T-helper 2 cell (primary cell): ENCODE results near the gene RANBP10.
"Not testable (repeated sequence)": the region's sequence is repeated elsewhere in the genome, so short reads cannot be mapped to it uniquely, and the experiment has no call there.

ENCODE experiments used
- DNase-seq, 5 experiments: peaks; one replicate each; pipeline versions ENCODE4 v3.0.0 to v3.0.0-alpha.2; 2012 to 2022
- total RNA-seq, 2 donors: gene quantifications; one replicate each; lab custom pipeline; 2026; lab: John Stamatoyannopoulos, UW

Gene RANBP10
- total RNA-seq = 30.4 to 34.9 reads per million in 2 donors

DNA sequence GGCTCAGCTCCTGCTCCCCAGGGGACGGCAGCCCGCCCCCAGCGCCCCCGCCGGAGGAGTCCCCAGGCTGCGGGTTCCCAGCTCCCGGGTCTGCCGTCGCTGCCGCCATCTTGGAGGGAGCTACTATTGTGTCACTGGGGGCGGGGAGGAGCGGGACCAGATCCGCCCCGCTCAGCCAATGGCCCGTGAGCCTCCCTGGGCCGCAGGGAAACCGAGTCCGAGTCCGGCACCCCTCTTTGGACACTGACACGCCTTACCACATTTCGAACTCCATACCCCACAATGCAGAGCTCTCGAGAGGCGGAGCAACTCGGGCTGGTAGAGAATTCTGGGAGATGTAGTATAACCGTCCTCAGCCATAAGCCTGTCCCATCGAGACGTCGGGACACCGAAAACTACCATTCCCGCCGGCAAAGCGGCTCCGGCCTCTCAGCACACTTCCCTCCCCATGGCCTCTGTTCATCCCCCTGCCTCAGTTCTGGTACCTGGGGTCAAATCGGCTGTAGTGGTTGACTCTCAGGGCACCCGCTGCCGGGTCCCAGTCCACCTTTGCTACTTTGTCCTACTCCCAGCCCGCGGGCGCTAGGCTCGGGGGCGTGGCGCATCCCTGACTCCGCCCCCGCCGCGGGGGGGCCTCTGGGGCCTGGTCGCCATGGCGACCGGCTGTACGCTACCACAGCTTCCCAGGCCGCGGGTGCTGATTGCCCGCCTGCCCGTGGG lies at the start of gene RANBP10, which contains the start of gene TSNAXIP1:
TSS of gene RANBP10 (minus strand) at position 133 of the 720 bp plus-strand sequence. CDS start at position 109, 24 bp downstream.
TSS of gene TSNAXIP1 (plus strand) at position 462 of the 720 bp plus-strand sequence. CDS start 261 bp downstream, outside the sequence.
- DNase-seq = peak; percentile 88 to 100 (median 96)

DNA sequence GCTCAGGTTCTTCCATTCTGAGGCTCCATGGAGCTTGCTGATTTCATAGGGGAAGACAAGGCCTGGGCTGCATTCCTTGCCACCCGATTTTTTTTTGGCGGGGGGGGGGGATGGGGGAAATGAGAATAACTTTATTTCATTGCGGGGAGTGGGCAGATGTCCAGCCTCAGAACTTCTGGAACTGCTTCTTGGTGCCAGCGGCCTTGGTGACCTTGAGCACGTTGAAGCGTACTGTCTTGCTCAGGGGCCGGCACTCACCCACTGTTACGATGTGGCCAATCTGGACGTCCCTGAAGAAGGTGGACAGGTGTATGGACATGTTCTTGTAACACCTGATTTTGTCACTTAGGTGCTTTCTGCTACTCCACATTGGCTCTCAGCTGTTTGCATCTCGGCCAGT lies 49.4 kb upstream of the RANBP10 start:
- DNase-seq = no peak

DNA sequence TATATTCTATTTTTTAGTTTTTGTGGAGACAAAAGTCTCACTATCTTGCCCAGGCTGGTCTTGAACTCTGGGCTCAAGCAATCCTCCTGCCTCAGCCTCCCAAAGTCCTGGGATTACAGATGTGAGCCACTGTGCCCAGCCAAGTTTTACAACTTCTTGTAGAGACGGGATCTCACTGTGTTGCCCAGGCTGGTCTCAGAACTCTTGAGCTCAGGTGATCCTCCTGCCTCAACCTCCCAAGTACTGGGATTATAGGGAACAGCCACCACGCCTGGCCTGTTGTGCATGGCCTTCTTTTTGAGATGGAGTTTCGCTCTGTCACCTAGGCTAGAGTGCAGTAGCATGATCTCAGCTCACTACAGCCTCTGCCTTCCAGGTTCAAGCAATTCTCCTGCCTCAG lies 47.3 kb upstream of the RANBP10 start:
- DNase-seq = no peak

GRCh38 chr16:67848118-67848517 lies 41.8 kb upstream of the RANBP10 start:
- no peak for DNase-seq

DNA sequence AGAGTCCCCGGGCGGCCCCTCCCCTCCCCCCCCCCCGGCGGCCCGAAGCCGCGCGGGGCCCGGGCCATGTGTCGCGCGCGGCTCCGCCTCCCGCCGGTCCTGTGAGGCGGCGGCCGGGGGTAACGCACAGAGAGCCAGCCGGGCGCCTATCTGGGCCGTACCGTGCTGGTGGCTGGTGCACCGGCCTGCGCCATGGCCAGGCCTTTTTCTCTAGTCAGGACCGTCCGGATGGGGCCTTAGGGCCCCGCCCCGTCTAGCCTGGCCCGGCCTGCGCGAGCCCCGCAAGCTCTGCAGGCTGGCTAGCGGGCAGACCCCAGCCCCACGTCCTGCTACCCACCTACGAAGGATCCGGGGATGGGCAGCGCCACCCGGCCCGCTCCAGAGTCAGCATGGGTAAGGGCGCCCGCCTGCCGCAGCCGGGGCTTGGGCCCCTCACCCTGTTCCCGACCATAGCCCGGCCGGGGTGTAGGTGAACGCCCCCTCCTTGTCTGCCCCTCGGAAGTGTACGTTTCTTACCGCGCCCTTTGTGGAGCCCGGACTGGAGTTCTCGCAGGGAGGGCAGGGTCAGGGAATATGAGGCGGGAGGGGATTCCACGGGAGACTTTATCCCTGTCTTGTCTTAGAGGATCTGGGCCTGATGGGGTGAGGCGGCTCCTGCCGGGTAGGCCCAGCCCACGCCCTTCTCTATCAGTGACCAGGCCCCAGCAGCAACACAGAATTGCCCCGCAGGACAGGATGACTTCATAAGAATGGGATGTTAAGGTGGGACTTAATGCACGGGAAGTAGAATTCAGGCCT lies 40.9 kb upstream of the RANBP10 start, which contains the start of gene CENPT:
TSS of gene CENPT (minus strand) at position 630 of the 798 bp plus-strand sequence. CDS start 13,834 bp downstream, outside the sequence.
- DNase-seq = peak in 1 of 5 experiments; percentile 7

- peak; percentile 86 to 97 (median 93) for DNase-seq
Observed at GRCh38 chr16:67846320-67847063, 40.1 kb upstream of the RANBP10 start, which contains the start of gene NUTF2. NUTF2 (plus strand) TSS chr16:67846933; CDS start chr16:67865131, 18,198 bp downstream.

GRCh38 chr16:67846063-67846319 lies 39.6 kb upstream of the RANBP10 start:
- DNase-seq = no peak

DNA sequence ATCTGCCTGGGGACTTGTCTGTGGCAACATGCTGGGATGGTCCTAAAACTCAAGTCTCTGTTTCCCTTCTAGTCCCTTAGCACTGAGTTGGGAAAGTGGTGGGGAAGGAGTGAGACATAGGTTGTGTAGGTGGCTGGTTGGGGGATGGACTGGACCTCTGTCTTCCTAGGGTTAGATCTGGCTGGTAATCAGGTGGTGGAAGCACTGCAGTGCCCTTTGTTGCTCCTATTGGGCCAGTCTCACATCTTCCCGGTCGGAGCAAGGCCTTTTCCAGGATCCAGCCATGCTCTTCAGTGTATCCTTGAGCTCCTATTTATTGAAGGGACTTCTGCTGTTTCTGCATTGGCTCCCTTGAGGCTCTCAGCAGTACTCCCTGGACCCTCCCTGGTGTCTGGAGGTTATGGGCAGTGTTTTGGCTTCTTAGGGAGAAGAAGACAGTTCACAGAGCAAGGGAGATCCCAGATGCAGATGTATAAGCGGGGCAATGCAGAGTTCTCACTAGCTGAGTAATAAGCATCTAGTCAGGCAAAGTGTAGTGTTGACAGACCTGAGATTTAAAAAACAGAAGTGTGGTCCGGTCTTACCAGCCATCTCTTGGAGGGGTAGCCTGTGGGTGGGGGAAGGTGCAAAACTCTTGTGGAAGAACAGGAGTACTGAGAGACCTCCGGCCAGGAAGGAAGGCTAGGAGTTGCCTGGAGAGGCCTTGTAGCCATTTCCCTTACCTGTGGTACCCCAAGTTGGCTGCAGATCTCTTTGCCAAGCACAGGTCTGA lies 39.1 kb upstream of the RANBP10 start:
- peak in 1 of 5 experiments; percentile 31 for DNase-seq

DNA sequence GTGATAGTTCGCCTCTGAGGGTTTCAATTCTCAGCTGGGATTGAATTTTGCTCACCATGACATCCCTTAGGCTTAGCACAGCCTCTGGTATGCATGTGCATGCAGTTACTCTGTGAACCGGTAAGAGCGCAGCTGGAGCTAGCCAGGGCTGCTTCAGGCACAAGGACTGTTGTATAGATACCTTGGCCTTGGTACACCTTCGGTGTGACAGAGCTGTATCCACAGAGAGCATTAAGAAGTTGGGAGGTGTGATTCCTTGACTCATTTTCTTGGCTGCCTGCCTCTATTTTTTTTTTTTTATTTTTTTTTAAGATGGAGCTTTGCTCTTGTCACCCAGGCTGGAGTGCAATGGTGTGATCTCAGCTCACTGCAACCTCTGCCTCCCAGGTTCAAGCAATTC lies 38.1 kb upstream of the RANBP10 start:
- DNase-seq = no peak

- no peak for DNase-seq
Observed at GRCh38 chr16:67843343-67843765, 37.0 kb upstream of the RANBP10 start.

DNA sequence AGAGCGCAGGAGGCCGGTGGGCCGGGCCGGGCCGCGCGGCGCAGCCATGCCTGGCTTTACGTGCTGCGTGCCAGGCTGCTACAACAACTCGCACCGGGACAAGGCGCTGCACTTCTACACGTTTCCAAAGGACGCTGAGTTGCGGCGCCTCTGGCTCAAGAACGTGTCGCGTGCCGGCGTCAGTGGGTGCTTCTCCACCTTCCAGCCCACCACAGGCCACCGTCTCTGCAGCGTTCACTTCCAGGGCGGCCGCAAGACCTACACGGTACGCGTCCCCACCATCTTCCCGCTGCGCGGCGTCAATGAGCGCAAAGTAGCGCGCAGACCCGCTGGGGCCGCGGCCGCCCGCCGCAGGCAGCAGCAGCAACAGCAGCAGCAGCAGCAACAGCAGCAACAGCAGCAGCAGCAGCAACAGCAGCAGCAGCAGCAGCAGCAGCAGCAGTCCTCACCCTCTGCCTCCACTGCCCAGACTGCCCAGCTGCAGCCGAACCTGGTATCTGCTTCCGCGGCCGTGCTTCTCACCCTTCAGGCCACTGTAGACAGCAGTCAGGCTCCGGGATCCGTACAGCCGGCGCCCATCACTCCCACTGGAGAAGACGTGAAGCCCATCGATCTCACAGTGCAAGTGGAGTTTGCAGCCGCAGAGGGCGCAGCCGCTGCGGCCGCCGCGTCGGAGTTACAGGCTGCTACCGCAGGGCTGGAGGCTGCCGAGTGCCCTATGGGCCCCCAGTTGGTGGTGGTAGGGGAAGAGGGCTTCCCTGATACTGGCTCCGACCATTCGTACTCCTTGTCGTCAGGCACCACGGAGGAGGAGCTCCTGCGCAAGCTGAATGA lies 36.4 kb upstream of the RANBP10 start:
- DNase-seq = peak; percentile 25 to 88 (median 67)

DNA sequence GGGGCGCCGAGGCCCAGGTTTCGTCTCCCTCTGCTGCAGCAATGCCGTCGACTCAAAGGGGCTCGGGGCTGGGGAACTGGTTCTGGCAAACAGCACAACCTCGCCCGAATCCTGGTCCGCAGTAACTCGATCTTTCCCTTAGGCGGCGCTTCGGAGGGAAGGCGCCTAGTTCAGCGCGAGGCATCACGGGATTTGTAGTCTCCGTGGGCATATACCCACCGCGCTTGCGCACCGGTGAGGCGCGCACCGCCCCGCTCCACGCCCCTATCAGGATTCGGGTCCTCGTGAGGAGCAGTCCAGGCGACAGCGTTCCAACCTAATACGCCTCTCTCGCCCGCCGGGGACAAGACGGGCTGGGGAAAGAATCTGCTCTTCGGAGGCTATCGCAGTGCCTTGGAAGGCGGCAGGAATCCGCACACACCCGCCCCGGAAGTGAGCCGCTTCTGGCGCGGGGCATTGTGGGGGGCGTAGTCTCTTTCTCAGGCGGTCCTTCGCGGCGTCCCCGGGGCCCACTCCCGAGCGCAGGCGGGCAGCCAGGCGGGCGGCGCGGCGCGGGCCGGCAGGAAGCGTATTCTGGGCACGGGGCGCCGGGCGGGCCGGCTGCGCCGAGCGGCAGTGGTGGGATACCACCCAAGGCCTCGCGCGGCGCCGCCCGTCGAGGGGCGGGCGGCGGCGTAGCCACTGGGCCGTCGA lies 35.6 kb upstream of the RANBP10 start, which contains the start of gene THAP11:
TSS of gene THAP11 (plus strand) at position 505 of the 693 bp plus-strand sequence. CDS start 235 bp downstream, outside the sequence.
- peak; percentile 82 to 95 (median 90) for DNase-seq

GRCh38 chr16:67841198-67841815 lies 34.9 kb upstream of the RANBP10 start:
- DNase-seq = no peak

- DNase-seq = no peak
Observed at GRCh38 chr16:67837811-67838210, 31.5 kb upstream of the RANBP10 start.

- DNase-seq = not testable (repeated sequence)
Observed at GRCh38 chr16:67837190-67837589, 30.8 kb upstream of the RANBP10 start.

DNA sequence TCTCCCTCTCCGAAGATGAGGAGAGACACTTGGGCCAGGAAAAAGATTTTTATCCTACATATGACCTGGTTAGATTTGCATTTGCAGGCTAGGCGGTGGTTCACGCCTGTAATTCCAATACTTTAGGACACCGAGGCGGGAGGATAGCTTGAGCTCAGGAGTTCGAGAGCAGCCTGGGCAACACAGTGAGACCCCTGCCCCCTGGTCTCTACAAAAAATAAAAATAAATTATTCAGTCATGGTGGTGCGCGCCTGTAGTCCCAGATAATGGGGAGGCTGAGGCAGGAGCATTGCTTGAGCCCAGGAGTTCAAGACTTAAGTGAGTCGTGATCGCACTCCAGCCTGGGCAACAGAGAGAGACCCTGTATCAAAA lies 27.9 kb upstream of the RANBP10 start:
- no peak for DNase-seq

- DNase-seq = peak; percentile 79 to 95 (median 88)
Observed at GRCh38 chr16:67833415-67834241, 27.3 kb upstream of the RANBP10 start.

GRCh38 chr16:67833030-67833414 lies 26.7 kb upstream of the RANBP10 start:
- DNase-seq = no peak

DNA sequence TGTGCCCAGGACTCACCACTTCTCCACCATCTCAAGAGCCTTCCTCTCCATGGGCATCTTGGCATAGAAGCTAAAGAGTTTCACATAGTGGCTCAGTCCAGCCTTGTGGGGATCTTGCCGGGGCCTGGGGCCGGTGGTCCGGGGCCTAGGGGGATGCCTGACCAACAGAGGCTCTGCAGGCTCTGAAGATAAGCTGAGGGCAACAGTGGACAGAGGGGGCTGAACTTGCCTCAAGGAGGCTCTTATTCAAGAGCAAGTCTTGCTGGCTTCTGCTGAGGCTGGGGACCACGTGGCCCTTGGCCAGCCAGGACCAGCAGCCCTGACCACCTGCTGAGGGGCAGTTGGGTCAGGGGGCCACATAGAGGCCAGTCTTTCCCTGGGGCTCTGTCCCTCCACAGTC lies 22.3 kb upstream of the RANBP10 start:
- DNase-seq = no peak
